Suprapubic skin (tissue), 4 donors: ENCODE measurements around the gene PHF20.

Experiments used
- EP300 ChIP-seq: sonication (generic); formaldehyde crosslinking; IDR thresholded peaks from one replicate; pipeline ENCODE4 v1.6.1; 2017; ENCODE audit warnings: antibody characterized with exemption
- POLR2A ChIP-seq, 2 donors: fragments of 450-650 bp; IDR thresholded peaks; one replicate each; pipeline ENCODE4 v1.6.1; 2017; ENCODE audit warnings: antibody characterized with exemption in 2 of 2, mild to moderate bottlenecking in 2 of 2, moderate library complexity in 2 of 2
- POLR2AphosphoS5 ChIP-seq, 3 donors: sonication (generic); formaldehyde crosslinking; IDR thresholded peaks; one replicate each; pipeline ENCODE4 v1.6.1; 2017; ENCODE audit warnings: antibody characterized with exemption in 3 of 3
- TF ChIP-seq, protein P1 (sequence below), 2 donors: fragments of 200-600 bp in 1 of 2; fragments of 450-650 bp in 1 of 2; sonication (generic) in 1 of 2; IDR thresholded peaks; one replicate each; pipeline ENCODE4 v1.5.1; 2016 to 2019; ENCODE audit warnings: antibody characterized with exemption in 2 of 2, mild to moderate bottlenecking in 1 of 2, moderate library complexity in 1 of 2

DNA sequence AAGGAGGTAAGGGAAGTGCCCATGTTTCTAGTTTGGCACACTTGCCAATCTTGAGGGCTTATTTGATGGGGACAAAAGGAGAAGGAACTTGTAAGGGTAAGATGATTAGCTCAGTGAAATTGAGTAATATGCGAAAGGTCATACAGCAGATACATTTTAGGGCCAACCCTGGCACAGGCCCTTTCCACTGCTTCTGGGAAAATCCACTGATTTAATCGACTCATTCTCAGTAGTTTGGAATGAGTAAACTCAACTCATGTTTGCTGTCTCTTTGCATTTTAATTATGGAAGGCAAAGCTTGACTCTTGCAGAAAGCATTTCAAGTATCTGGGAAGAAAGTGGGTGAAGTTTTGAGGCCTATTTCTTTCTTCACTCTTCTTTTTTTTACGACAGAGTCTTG, 20.0 kb downstream of the PHF20 start:
- TF ChIP-seq, protein P1, sequence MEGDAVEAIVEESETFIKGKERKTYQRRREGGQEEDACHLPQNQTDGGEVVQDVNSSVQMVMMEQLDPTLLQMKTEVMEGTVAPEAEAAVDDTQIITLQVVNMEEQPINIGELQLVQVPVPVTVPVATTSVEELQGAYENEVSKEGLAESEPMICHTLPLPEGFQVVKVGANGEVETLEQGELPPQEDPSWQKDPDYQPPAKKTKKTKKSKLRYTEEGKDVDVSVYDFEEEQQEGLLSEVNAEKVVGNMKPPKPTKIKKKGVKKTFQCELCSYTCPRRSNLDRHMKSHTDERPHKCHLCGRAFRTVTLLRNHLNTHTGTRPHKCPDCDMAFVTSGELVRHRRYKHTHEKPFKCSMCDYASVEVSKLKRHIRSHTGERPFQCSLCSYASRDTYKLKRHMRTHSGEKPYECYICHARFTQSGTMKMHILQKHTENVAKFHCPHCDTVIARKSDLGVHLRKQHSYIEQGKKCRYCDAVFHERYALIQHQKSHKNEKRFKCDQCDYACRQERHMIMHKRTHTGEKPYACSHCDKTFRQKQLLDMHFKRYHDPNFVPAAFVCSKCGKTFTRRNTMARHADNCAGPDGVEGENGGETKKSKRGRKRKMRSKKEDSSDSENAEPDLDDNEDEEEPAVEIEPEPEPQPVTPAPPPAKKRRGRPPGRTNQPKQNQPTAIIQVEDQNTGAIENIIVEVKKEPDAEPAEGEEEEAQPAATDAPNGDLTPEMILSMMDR (IDR thresholded peaks at IDR 0.05) = no peak
- TF ChIP-seq POLR2A (IDR thresholded peaks at IDR 0.05) (no peak), POLR2AphosphoS5 (IDR thresholded peaks at IDR 0.05) (no peak), EP300 (no peak)
